ENCODE data around the gene CLEC14A. TPM values are rescaled to one million over a fixed set of nuclear protein-coding genes. Genes with fewer than 3 reads are reported as not detected.

The CLEC14A gene, protein sequence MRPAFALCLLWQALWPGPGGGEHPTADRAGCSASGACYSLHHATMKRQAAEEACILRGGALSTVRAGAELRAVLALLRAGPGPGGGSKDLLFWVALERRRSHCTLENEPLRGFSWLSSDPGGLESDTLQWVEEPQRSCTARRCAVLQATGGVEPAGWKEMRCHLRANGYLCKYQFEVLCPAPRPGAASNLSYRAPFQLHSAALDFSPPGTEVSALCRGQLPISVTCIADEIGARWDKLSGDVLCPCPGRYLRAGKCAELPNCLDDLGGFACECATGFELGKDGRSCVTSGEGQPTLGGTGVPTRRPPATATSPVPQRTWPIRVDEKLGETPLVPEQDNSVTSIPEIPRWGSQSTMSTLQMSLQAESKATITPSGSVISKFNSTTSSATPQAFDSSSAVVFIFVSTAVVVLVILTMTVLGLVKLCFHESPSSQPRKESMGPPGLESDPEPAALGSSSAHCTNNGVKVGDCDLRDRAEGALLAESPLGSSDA
- total RNA-seq = 32.9 and 85.9 TPM in 2 replicates

DNA sequence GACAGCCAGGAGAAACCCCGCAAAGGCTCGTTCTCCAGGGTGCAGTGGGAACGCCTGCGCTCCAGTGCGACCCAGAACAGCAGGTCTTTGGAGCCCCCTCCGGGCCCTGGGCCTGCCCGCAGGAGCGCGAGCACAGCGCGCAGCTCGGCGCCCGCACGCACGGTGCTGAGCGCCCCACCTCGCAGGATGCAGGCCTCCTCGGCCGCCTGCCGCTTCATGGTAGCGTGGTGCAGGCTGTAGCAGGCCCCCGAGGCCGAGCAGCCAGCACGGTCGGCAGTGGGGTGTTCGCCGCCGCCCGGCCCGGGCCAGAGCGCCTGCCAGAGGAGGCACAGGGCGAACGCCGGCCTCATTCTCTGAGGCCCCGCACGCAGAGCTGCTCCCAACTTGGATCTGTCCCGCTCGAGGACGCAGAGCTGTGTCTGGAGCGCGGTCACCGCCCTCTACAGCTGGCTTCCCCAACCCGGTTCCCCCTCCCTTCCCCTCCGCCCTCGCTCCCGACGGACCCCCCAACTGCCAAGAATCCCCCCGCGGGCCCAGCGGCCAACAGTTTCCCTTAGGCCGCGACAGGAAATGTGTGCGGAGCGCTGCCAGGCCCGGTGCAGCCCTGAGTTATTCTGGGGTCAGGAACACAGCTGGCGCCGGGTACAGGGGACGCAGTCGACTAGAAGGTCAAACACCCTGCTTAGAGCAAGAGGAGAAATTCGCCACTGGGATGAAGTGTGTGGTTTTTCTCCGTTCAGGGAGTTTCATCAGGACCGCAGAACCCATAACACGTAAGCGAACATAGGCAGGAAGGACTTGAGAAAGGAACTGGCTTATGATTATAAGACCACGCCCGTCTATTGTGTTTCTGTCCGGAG is at the start of gene CLEC14A:
TSS of gene CLEC14A (minus strand) at position 421 of the 860 bp plus-strand sequence. CDS start at position 350, 71 bp downstream.

DNA sequence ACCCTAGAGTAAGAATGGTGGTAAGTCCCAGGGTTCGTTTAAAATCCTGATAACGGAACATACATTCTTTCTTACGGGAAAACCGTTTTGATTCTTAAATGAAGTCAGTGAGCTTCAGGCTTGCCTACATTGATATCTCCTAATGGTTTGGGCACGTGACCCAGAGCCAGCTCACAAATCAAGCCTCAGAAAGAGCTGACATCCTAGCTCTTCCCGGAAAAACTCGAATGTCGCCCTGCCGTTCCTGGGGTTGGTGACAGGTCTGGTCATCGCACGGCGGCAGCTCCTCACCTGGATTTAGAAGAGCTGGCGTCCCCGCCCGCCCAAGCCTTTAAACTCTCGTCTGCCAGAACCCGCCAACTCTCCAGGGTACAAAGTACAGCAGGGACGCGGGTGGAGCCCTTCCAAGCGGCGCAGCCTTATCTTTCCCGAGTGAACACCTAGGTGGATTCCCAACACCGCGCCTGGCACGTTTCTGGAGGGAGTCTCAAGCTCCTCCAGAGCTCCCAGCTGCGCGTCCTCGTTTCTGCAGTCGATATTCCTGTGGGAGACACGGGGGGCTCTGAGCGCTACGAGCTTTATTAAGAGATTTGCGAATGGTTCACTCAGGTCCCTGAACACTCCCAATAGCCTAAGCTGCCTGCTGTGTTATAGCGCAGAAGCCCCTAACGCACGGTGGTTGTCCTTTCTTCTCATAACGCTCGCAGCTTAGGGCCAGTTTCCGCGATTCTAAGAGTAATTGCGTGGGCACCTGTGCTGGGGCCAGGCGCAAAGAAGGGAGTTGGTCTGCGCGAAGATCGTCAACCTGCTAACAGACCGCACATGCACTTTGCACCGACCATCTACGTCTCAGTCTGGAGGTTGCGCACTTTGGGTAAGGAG is 47.9 kb downstream of the CLEC14A start, which contains the start of gene SSTR1:
TSS of gene SSTR1 (plus strand) at position 169 of the 882 bp plus-strand sequence. CDS start 1,486 bp downstream, outside the sequence.

Other genes with a start within 250 kb of the CLEC14A start
- 3.6 and 4.5 TPM in 2 replicates for gene SSTR1, start 48.2 kb downstream of the CLEC14A start, total RNA-seq